ENCODE results near the gene ZNF841.

- TF ChIP-seq CTCF (IDR thresholded peaks at IDR 0.05 in 2 of 3, conservative IDR thresholded peaks at IDR 0.05 in 1 of 3; ENCODE audit: insufficient read depth in 2 of 3, low read depth in 1 of 3, low read length in 3 of 3) (no peak), POLR2A (conservative IDR thresholded peaks at IDR 0.05) (no peak), ZNF699 (CRISPR knock-in tag; IDR thresholded peaks at IDR 0.05; ENCODE audit: insufficient replicate concordance) (no peak), UBTF (IDR thresholded peaks at IDR 0.05; ENCODE audit: borderline replicate concordance in 1 of 2, low read depth in 2 of 2, low read length in 2 of 2) (no peak), TEAD1 (CRISPR knock-in tag; IDR thresholded peaks at IDR 0.05) (no peak), FOS (IDR thresholded peaks at IDR 0.05; ENCODE audit: extremely low read depth, insufficient read length) (no peak), FOXO4 (CRISPR knock-in tag; IDR thresholded peaks at IDR 0.05) (no peak), TAF1 (IDR thresholded peaks at IDR 0.05; ENCODE audit: control insufficient read depth, extremely low read depth, insufficient read depth, low read length, severe bottlenecking) (no peak), RFX5 (IDR thresholded peaks at IDR 0.05; ENCODE audit: low read depth, low read length) (no peak), KLF10 (CRISPR knock-in tag; IDR thresholded peaks at IDR 0.05) (no peak), EGR1 (conservative IDR thresholded peaks at IDR 0.05) (no peak)
Measured at GRCh38 chr19:52086481-52086880, 9.1 kb downstream of the ZNF841 start.
